ENCODE measurements around the gene MAP4. TPM values are rescaled to one million over a fixed set of nuclear protein-coding genes. Genes with fewer than 3 reads are reported as not detected.

The MAP4 gene
- total RNA-seq, 2 experiments from 2014 or later, result 95.2 to 96.7 TPM

- H3K27me3 Mint-ChIP-seq, result no peaks in the 10 kb centered on the region
- H3K36me3 Mint-ChIP-seq, result no peaks in the 10 kb centered on the region
- no peaks in the 10 kb centered on the region for H3K9me3 Mint-ChIP-seq
- no peak overlapping the region for H3K27ac Mint-ChIP-seq
- no peaks in the 10 kb centered on the region for H3K4me1 Mint-ChIP-seq
- no peak overlapping the region for H3K4me3 Mint-ChIP-seq
- DNase-seq, result no peak
Observed at GRCh38 chr3:47859956-47860605, 156.1 kb downstream of the MAP4 start.

- no peak for DNase-seq
- no peak overlapping the region for H3K27ac Mint-ChIP-seq
- no peaks in the 10 kb centered on the region for H3K4me1 Mint-ChIP-seq
- no peak overlapping the region for H3K4me3 Mint-ChIP-seq
- no peaks in the 10 kb centered on the region for H3K36me3 Mint-ChIP-seq
- H3K27me3 Mint-ChIP-seq, result no peaks in the 10 kb centered on the region
- H3K9me3 Mint-ChIP-seq, result no peaks in the 10 kb centered on the region
Observed at GRCh38 chr3:47857151-47857550, 159.1 kb downstream of the MAP4 start.

GRCh38 chr3:47856669-47857068 lies 159.5 kb downstream of the MAP4 start:
- H3K4me1 Mint-ChIP-seq, result no peaks in the 10 kb centered on the region

GRCh38 chr3:47855461-47856383 lies 160.5 kb downstream of the MAP4 start:
- Mint-ChIP-seq H3K27me3 (no peaks in the 10 kb centered on the region), H3K4me1 (no peaks in the 10 kb centered on the region), H3K4me3 (no peak overlapping the region), H3K9me3 (no peaks in the 10 kb centered on the region), H3K27ac (no peak overlapping the region), H3K36me3 (no peaks in the 10 kb centered on the region)
- DNase-seq, result no peak

More at GRCh38 chr3:47856669-47857068, 159.5 kb downstream of the MAP4 start:
- Mint-ChIP-seq H3K4me3 (no peak overlapping the region), H3K27ac (no peak overlapping the region), H3K36me3 (no peaks in the 10 kb centered on the region), H3K27me3 (no peaks in the 10 kb centered on the region), H3K9me3 (no peaks in the 10 kb centered on the region)
- DNase-seq, result no peak

- Mint-ChIP-seq H3K9me3 (no peaks in the 10 kb centered on the region), H3K27ac (no peak overlapping the region), H3K27me3 (no peaks in the 10 kb centered on the region), H3K4me3 (no peak overlapping the region), H3K4me1 (no peaks in the 10 kb centered on the region), H3K36me3 (no peaks in the 10 kb centered on the region)
- DNase-seq, result no peak
Observed at GRCh38 chr3:47854720-47855455, 161.3 kb downstream of the MAP4 start.

GRCh38 chr3:47854267-47854666 lies 161.9 kb downstream of the MAP4 start:
- H3K4me3 Mint-ChIP-seq, result no peak overlapping the region
- no peaks in the 10 kb centered on the region for H3K27me3 Mint-ChIP-seq
- no peak overlapping the region for H3K27ac Mint-ChIP-seq
- H3K9me3 Mint-ChIP-seq, result no peaks in the 10 kb centered on the region
- H3K36me3 Mint-ChIP-seq, result peaks cover 2% of the 10 kb centered on the region
- H3K4me1 Mint-ChIP-seq, result no peaks in the 10 kb centered on the region
- no peak for DNase-seq

- Mint-ChIP-seq H3K27me3 (no peaks in the 10 kb centered on the region), H3K27ac (no peak overlapping the region), H3K4me1 (no peaks in the 10 kb centered on the region), H3K9me3 (no peaks in the 10 kb centered on the region), H3K36me3 (peaks cover 5% of the 10 kb centered on the region), H3K4me3 (no peak overlapping the region)
- no peak for DNase-seq
Observed at GRCh38 chr3:47852604-47853602, 163.3 kb downstream of the MAP4 start.

GRCh38 chr3:47851888-47852603 lies 164.2 kb downstream of the MAP4 start:
- Mint-ChIP-seq H3K36me3 (peaks cover 5% of the 10 kb centered on the region), H3K4me1 (no peaks in the 10 kb centered on the region), H3K27me3 (no peaks in the 10 kb centered on the region), H3K27ac (no peak overlapping the region), H3K9me3 (no peaks in the 10 kb centered on the region), H3K4me3 (no peak overlapping the region)
- DNase-seq, result no peak

GRCh38 chr3:47850564-47851410 lies 165.4 kb downstream of the MAP4 start:
- H3K27me3 Mint-ChIP-seq, result no peaks in the 10 kb centered on the region
- no peak overlapping the region for H3K4me3 Mint-ChIP-seq
- H3K4me1 Mint-ChIP-seq, result no peaks in the 10 kb centered on the region
- H3K36me3 Mint-ChIP-seq, result peaks cover 5% of the 10 kb centered on the region
- no peaks in the 10 kb centered on the region for H3K9me3 Mint-ChIP-seq
- no peak for DNase-seq
- peak overlapping the region; percentile 18 for H3K27ac Mint-ChIP-seq

- H3K27ac Mint-ChIP-seq, result no peak overlapping the region
- H3K27me3 Mint-ChIP-seq, result no peaks in the 10 kb centered on the region
- H3K4me1 Mint-ChIP-seq, result no peaks in the 10 kb centered on the region
- peaks cover 5% of the 10 kb centered on the region for H3K36me3 Mint-ChIP-seq
- no peak for DNase-seq
- H3K9me3 Mint-ChIP-seq, result no peaks in the 10 kb centered on the region
- no peak overlapping the region for H3K4me3 Mint-ChIP-seq
Observed at GRCh38 chr3:47849699-47850563, 166.3 kb downstream of the MAP4 start.

GRCh38 chr3:47849186-47849698 lies 167.0 kb downstream of the MAP4 start:
- H3K36me3 Mint-ChIP-seq, result peaks cover 9% of the 10 kb centered on the region

GRCh38 chr3:47848599-47849117 lies 167.6 kb downstream of the MAP4 start:
- no peak for DNase-seq
- Mint-ChIP-seq H3K4me1 (no peaks in the 10 kb centered on the region), H3K9me3 (no peaks in the 10 kb centered on the region), H3K4me3 (no peak overlapping the region), H3K27ac (no peak overlapping the region), H3K36me3 (peaks cover 9% of the 10 kb centered on the region), H3K27me3 (no peaks in the 10 kb centered on the region)

More at GRCh38 chr3:47849186-47849698, 167.0 kb downstream of the MAP4 start:
- Mint-ChIP-seq H3K9me3 (no peaks in the 10 kb centered on the region), H3K4me3 (no peak overlapping the region), H3K27me3 (no peaks in the 10 kb centered on the region), H3K4me1 (no peaks in the 10 kb centered on the region), H3K27ac (no peak overlapping the region)
- no peak for DNase-seq

Data from activated naive CD8-positive, alpha-beta T cell treated with anti-CD3 and anti-CD28 coated beads for 36 hours (primary cell).